OCI-LY1 (cell line): ENCODE measurements around the gene TMEM72.

ENCODE experiments used
- H2AFZ ChIP-seq: fragments of 200-600 bp; sonication (generic), shearing (Covaris generic); 2 replicates; pipeline ENCODE4 v1.6.0; 2014; ENCODE audit warnings: antibody characterized with exemption, mild to moderate bottlenecking, low read length
- H3F3A ChIP-seq: fragments of 200-600 bp; sonication (generic), shearing (Covaris generic); 2 replicates; pipeline ENCODE4 v1.6.0; 2014; ENCODE audit warnings: mild to moderate bottlenecking, antibody characterized with exemption, low read length, moderate library complexity; ENCODE audit not compliant: insufficient read depth
- H3K27ac ChIP-seq: fragments of 200-600 bp; sonication (generic); 2 replicates; pipeline ENCODE4 v1.5.1; 2014; ENCODE audit warnings: low read length, mixed run types, mild to moderate bottlenecking, low read depth; ENCODE audit not compliant: poor library complexity, severe bottlenecking
- H3K27me3 ChIP-seq: fragments of 200-600 bp; sonication (generic); 2 replicates; pipeline ENCODE4 v1.6.0; 2014; ENCODE audit warnings: antibody characterized with exemption, mild to moderate bottlenecking, low read length, moderate library complexity; ENCODE audit not compliant: insufficient read depth
- H3K36me3 ChIP-seq: fragments of 200-600 bp; sonication (generic); 2 replicates; pipeline ENCODE4 v1.6.1; 2014; ENCODE audit warnings: mild to moderate bottlenecking, antibody characterized with exemption, low read length, moderate library complexity, mixed read lengths; ENCODE audit not compliant: insufficient read depth
- H3K4me1 ChIP-seq: fragments of 200-600 bp; sonication (generic); 2 replicates; pipeline ENCODE4 v1.5.1; 2014; ENCODE audit warnings: mild to moderate bottlenecking, low read length, moderate library complexity; ENCODE audit not compliant: insufficient read depth, severe bottlenecking
- H3K4me2 ChIP-seq: fragments of 200-600 bp; sonication (generic), shearing (Covaris generic); 2 replicates; pipeline ENCODE4 v1.6.1; 2014; ENCODE audit warnings: low read length
- H3K4me3 ChIP-seq: fragments of 200-600 bp; sonication (generic); 2 replicates; pipeline ENCODE4 v1.5.1; 2014; ENCODE audit warnings: low read length, low read depth, mild to moderate bottlenecking, mixed read lengths; ENCODE audit not compliant: poor library complexity, severe bottlenecking
- H3K79me2 ChIP-seq: fragments of 200-600 bp; shearing (Covaris generic); 2 replicates; pipeline ENCODE4 v1.6.1; 2016; ENCODE audit warnings: mixed run types, low read length, mixed read lengths; ENCODE audit not compliant: insufficient read depth
- H3K9ac ChIP-seq: fragments of 200-600 bp; sonication (generic), shearing (Covaris generic); 2 replicates; pipeline ENCODE4 v1.6.1; 2014; ENCODE audit warnings: mild to moderate bottlenecking, low read length, mixed read lengths
- H3K9me2 ChIP-seq: fragments of 200-600 bp; sonication (generic), shearing (Covaris generic); 2 replicates; pipeline ENCODE4 v1.6.1; 2014; ENCODE audit warnings: low read depth, mild to moderate bottlenecking, low read length, mixed read lengths
- H3K9me3 ChIP-seq: fragments of 200-600 bp; shearing (Covaris generic); 2 replicates; pipeline ENCODE4 v1.6.1; 2014; ENCODE audit warnings: low read length, mixed read lengths
- H4K20me1 ChIP-seq: fragments of 200-600 bp; sonication (generic), shearing (Covaris generic); 2 replicates; pipeline ENCODE4 v1.6.0; 2016; ENCODE audit warnings: mild to moderate bottlenecking, low read length; ENCODE audit not compliant: insufficient read depth
- CTCF ChIP-seq: fragments of 200-600 bp; sonication (generic), shearing (Covaris generic); IDR thresholded peaks from 2 replicates; pipeline ENCODE4 v1.5.1; 2017; ENCODE audit warnings: mild to moderate bottlenecking, antibody characterized with exemption, low read length, moderate library complexity, mixed read lengths
- EZH2 ChIP-seq: fragments of 200-600 bp; sonication (generic), shearing (Covaris generic); IDR thresholded peaks from 2 replicates; pipeline ENCODE4 v1.8.0; 2017; ENCODE audit warnings: borderline replicate concordance, mixed run types, mild to moderate bottlenecking, antibody characterized with exemption, low read length, moderate library complexity, mixed read lengths

The TMEM72 gene

DNA sequence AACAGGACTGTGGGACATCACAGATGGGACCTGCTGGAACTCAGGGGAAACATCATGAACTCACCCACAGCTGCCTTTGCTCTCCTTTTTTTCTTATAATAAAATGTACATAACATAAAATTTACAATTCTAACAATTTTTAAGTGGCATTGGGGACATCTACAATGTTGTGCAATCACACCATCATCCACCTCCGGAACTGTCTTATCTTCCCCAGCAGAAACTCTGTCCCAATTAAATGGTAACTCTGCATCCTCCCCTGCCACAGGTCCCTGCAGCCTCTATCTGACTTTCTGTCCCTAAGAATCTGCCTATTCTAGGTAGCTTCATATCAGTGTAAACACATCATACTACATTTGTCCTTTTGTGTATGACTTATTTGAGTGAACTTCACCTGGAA is 19.4 kb upstream of the TMEM72 start:
- Histone ChIP-seq H3K9ac (no peak overlapping the region), H3K27me3 (no peaks in the 10 kb centered on the region), H3F3A (no peaks in the 10 kb centered on the region), H3K9me3 (no peaks in the 10 kb centered on the region), H3K4me3 (no peak overlapping the region), H3K36me3 (no peaks in the 10 kb centered on the region), H3K79me2 (no peaks in the 10 kb centered on the region), H3K27ac (no peak overlapping the region), H3K4me2 (no peak overlapping the region), H4K20me1 (no peaks in the 10 kb centered on the region), H3K9me2 (no peaks in the 10 kb centered on the region), H3K4me1 (no peaks in the 10 kb centered on the region), H2AFZ (no peak overlapping the region)
- no peak for TF ChIP-seq CTCF
- no peak for TF ChIP-seq EZH2

- no peaks in the 10 kb centered on the region for H3F3A ChIP-seq
- H3K4me2 ChIP-seq = no peak overlapping the region
- H3K9me2 ChIP-seq = no peaks in the 10 kb centered on the region
- H3K79me2 ChIP-seq = no peaks in the 10 kb centered on the region
- no peaks in the 10 kb centered on the region for H3K9me3 ChIP-seq
- H3K27me3 ChIP-seq = no peaks in the 10 kb centered on the region
- TF ChIP-seq CTCF = no peak
- no peak for TF ChIP-seq EZH2
- H3K4me1 ChIP-seq = no peaks in the 10 kb centered on the region
- H3K4me3 ChIP-seq = no peak overlapping the region
- no peak overlapping the region for H2AFZ ChIP-seq
- H3K36me3 ChIP-seq = no peaks in the 10 kb centered on the region
- H3K9ac ChIP-seq = no peak overlapping the region
- H4K20me1 ChIP-seq = no peaks in the 10 kb centered on the region
- H3K27ac ChIP-seq = no peak overlapping the region
Measured at GRCh38 chr10:44893604-44894468, 17.3 kb upstream of the TMEM72 start.

GRCh38 chr10:44894691-44895090 is 16.4 kb upstream of the TMEM72 start:
- Histone ChIP-seq H3K9me3 (no peaks in the 10 kb centered on the region), H3F3A (no peaks in the 10 kb centered on the region), H4K20me1 (no peaks in the 10 kb centered on the region), H3K4me2 (no peak overlapping the region), H3K4me3 (no peak overlapping the region), H3K27me3 (no peaks in the 10 kb centered on the region), H3K9ac (no peak overlapping the region), H3K36me3 (no peaks in the 10 kb centered on the region), H2AFZ (no peak overlapping the region), H3K4me1 (no peaks in the 10 kb centered on the region), H3K79me2 (no peaks in the 10 kb centered on the region), H3K27ac (no peak overlapping the region), H3K9me2 (no peaks in the 10 kb centered on the region)
- no peak for TF ChIP-seq CTCF
- no peak for TF ChIP-seq EZH2
